SK-N-SH treated with all-trans-retinoic acid at 6 μM for 48 hours (cell line): ENCODE measurements around the gene HEXIM2.
A peak's percentile ranks its signal among the peaks of the same experiment; 100 is the strongest.

Experiments
- ATAC-seq: fragments of 200-7000 bp; cut with Tn5 transposase; 3 replicates; pipeline ENCODE4 v1.9.1; 2020; ENCODE audit warnings: mild to moderate bottlenecking, moderate library complexity
- CSDC2 ChIP-seq: fragments of 250-450 bp; sonication (Bioruptor Pico); IDR thresholded peaks from 2 replicates; pipeline ENCODE4 v1.5.0; 2020; ENCODE audit warnings: mild to moderate bottlenecking, moderate library complexity
- ESRRG ChIP-seq: fragments of 250-450 bp; sonication (Bioruptor Pico); IDR thresholded peaks from 2 replicates; pipeline ENCODE4 v1.6.1; 2021; ENCODE audit warnings: mild to moderate bottlenecking
- PPARA ChIP-seq: fragments of 250-450 bp; sonication (Bioruptor Pico); IDR thresholded peaks from 2 replicates; pipeline ENCODE4 v1.5.0; 2020; ENCODE audit warnings: mild to moderate bottlenecking, borderline replicate concordance
- RARB ChIP-seq: fragments of 250-450 bp; sonication (Bioruptor Pico); IDR thresholded peaks from 2 replicates; pipeline ENCODE4 v1.8.0; 2021; ENCODE audit warnings: mild to moderate bottlenecking, moderate library complexity
- TCF4 ChIP-seq: fragments of 250-450 bp; sonication (Bioruptor Pico); IDR thresholded peaks from 2 replicates; pipeline ENCODE4 v1.8.0; 2021; ENCODE audit warnings: mild to moderate bottlenecking, moderate library complexity, borderline replicate concordance
- TOX ChIP-seq: fragments of 250-450 bp; sonication (Bioruptor Pico); IDR thresholded peaks from 2 replicates; pipeline ENCODE4 v1.8.0; 2021; ENCODE audit warnings: mild to moderate bottlenecking, moderate library complexity, borderline replicate concordance
- ZFP3 ChIP-seq: fragments of 250-450 bp; sonication (Bioruptor Pico); IDR thresholded peaks from 2 replicates; pipeline ENCODE4 v1.5.0; 2020; ENCODE audit warnings: mild to moderate bottlenecking, moderate library complexity
- ZNF565 ChIP-seq: fragments of 450-650 bp; formaldehyde crosslinking; conservative IDR thresholded peaks from 2 replicates; pipeline ENCODE4 v1.5.0; 2020; ENCODE audit warnings: low read depth, mild to moderate bottlenecking, moderate library complexity
- ZNF8 ChIP-seq: fragments of 450-650 bp; formaldehyde crosslinking; IDR thresholded peaks from 2 replicates; pipeline ENCODE4 v1.5.0; 2020; ENCODE audit warnings: mild to moderate bottlenecking, moderate library complexity
- TF ChIP-seq, protein P1 (sequence below): fragments of 250-450 bp; sonication (Bioruptor Pico); IDR thresholded peaks from 2 replicates; pipeline ENCODE4 v1.5.1; 2020; ENCODE audit warnings: low read depth, mild to moderate bottlenecking, moderate library complexity
- TF ChIP-seq, protein P2 (sequence below): fragments of 250-450 bp; sonication (Bioruptor Pico); IDR thresholded peaks from 2 replicates; pipeline ENCODE4 v1.8.0; 2020; ENCODE audit warnings: mild to moderate bottlenecking, moderate library complexity, borderline replicate concordance
- TF ChIP-seq, protein P3 (sequence below): fragments of 250-450 bp; sonication (Bioruptor Pico); IDR thresholded peaks from 2 replicates; pipeline ENCODE4 v1.8.0; 2021; ENCODE audit warnings: low read depth, mild to moderate bottlenecking, moderate library complexity, borderline replicate concordance
- TF ChIP-seq, protein P4 (sequence below): fragments of 250-450 bp; sonication (Bioruptor Pico); IDR thresholded peaks from 2 replicates; pipeline ENCODE4 v1.5.0; 2020; ENCODE audit warnings: mild to moderate bottlenecking, moderate library complexity
- TF ChIP-seq, protein P5 (sequence below): fragments of 250-450 bp; sonication (Bioruptor Pico); IDR thresholded peaks from 2 replicates; pipeline ENCODE4 v1.5.1; 2021; ENCODE audit warnings: mild to moderate bottlenecking, moderate library complexity

Gene HEXIM2

DNA sequence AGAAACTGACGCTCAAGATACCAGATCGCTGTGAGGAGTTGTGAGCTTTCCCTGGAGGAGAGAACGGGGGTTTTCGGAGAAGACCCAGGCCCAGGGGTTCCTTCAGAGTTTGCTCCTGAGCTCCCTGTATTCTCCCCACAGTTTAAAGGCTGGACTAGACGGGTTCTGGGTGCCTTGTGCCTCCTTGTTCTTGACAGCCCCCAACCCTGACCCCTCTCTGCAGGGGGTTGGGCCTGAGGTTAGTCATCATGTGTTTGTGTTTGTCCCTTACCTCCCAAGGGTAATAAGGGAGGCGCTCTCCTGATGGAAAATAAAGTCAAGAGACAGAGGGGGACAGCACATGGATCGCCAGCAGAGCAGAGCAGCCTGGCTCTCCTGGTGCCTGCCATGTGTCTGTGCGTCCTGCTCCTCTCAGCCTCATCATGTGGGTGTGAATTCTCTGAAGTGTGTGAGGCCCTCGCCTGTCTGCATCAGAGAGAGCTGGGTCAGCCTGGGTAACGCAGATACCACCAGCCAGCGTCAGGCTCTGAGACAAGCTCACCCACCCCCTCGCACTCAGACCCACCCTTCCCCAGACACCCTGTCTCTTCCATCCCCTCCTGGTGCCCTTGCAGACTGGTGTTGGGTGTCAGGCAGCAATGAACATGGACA lies 8.7 kb downstream of the HEXIM2 start:
- TF ChIP-seq TOX (CRISPR knock-in tag): no peak
- no peak for TF ChIP-seq PPARA (CRISPR knock-in tag)
- TF ChIP-seq ZFP3 (CRISPR knock-in tag): no peak
- TF ChIP-seq, protein P1, sequence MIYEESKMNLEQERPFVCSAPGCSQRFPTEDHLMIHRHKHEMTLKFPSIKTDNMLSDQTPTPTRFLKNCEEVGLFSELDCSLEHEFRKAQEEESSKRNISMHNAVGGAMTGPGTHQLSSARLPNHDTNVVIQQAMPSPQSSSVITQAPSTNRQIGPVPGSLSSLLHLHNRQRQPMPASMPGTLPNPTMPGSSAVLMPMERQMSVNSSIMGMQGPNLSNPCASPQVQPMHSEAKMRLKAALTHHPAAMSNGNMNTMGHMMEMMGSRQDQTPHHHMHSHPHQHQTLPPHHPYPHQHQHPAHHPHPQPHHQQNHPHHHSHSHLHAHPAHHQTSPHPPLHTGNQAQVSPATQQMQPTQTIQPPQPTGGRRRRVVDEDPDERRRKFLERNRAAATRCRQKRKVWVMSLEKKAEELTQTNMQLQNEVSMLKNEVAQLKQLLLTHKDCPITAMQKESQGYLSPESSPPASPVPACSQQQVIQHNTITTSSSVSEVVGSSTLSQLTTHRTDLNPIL (CRISPR knock-in tag): no peak
- no peak for TF ChIP-seq ZNF565 (CRISPR knock-in tag)
- no peak for TF ChIP-seq ESRRG (CRISPR knock-in tag)
- TF ChIP-seq CSDC2 (CRISPR knock-in tag): no peak
- TF ChIP-seq RARB (CRISPR knock-in tag): no peak
- TF ChIP-seq, protein P2, sequence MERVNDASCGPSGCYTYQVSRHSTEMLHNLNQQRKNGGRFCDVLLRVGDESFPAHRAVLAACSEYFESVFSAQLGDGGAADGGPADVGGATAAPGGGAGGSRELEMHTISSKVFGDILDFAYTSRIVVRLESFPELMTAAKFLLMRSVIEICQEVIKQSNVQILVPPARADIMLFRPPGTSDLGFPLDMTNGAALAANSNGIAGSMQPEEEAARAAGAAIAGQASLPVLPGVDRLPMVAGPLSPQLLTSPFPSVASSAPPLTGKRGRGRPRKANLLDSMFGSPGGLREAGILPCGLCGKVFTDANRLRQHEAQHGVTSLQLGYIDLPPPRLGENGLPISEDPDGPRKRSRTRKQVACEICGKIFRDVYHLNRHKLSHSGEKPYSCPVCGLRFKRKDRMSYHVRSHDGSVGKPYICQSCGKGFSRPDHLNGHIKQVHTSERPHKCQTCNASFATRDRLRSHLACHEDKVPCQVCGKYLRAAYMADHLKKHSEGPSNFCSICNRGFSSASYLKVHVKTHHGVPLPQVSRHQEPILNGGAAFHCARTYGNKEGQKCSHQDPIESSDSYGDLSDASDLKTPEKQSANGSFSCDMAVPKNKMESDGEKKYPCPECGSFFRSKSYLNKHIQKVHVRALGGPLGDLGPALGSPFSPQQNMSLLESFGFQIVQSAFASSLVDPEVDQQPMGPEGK (CRISPR knock-in tag): no peak
- TF ChIP-seq ZNF8 (CRISPR knock-in tag): no peak
- TF ChIP-seq, protein P3, sequence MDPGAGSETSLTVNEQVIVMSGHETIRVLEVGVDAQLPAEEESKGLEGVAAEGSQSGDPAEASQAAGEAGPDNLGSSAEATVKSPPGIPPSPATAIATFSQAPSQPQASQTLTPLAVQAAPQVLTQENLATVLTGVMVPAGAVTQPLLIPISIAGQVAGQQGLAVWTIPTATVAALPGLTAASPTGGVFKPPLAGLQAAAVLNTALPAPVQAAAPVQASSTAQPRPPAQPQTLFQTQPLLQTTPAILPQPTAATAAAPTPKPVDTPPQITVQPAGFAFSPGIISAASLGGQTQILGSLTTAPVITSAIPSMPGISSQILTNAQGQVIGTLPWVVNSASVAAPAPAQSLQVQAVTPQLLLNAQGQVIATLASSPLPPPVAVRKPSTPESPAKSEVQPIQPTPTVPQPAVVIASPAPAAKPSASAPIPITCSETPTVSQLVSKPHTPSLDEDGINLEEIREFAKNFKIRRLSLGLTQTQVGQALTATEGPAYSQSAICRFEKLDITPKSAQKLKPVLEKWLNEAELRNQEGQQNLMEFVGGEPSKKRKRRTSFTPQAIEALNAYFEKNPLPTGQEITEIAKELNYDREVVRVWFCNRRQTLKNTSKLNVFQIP (CRISPR knock-in tag): no peak
- TF ChIP-seq, protein P4, sequence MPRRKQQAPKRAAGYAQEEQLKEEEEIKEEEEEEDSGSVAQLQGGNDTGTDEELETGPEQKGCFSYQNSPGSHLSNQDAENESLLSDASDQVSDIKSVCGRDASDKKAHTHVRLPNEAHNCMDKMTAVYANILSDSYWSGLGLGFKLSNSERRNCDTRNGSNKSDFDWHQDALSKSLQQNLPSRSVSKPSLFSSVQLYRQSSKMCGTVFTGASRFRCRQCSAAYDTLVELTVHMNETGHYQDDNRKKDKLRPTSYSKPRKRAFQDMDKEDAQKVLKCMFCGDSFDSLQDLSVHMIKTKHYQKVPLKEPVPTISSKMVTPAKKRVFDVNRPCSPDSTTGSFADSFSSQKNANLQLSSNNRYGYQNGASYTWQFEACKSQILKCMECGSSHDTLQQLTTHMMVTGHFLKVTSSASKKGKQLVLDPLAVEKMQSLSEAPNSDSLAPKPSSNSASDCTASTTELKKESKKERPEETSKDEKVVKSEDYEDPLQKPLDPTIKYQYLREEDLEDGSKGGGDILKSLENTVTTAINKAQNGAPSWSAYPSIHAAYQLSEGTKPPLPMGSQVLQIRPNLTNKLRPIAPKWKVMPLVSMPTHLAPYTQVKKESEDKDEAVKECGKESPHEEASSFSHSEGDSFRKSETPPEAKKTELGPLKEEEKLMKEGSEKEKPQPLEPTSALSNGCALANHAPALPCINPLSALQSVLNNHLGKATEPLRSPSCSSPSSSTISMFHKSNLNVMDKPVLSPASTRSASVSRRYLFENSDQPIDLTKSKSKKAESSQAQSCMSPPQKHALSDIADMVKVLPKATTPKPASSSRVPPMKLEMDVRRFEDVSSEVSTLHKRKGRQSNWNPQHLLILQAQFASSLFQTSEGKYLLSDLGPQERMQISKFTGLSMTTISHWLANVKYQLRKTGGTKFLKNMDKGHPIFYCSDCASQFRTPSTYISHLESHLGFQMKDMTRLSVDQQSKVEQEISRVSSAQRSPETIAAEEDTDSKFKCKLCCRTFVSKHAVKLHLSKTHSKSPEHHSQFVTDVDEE (CRISPR knock-in tag): no peak
- ATAC-seq: no peak

DNA sequence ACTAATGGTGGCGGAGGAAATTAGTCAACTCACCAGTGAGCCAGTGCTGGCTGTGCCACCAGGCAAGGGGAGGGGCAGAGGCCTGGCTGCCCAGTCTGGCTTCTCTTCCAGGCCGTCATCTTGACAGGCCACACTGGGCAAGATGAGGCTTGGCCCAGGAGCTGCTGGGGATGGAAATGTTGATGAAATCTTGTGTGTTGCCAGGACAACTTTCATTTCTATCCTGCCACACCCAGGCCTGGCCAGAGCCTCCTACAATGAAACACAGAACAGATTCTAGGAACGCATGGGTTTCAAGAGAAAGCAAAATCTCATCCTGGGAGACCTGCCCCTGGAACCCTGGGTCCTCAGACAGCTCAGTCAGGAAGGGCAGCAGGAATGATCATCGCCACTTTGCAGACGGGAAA lies 9.3 kb downstream of the HEXIM2 start:
- no peak for TF ChIP-seq CSDC2 (CRISPR knock-in tag)
- TF ChIP-seq, protein P5, sequence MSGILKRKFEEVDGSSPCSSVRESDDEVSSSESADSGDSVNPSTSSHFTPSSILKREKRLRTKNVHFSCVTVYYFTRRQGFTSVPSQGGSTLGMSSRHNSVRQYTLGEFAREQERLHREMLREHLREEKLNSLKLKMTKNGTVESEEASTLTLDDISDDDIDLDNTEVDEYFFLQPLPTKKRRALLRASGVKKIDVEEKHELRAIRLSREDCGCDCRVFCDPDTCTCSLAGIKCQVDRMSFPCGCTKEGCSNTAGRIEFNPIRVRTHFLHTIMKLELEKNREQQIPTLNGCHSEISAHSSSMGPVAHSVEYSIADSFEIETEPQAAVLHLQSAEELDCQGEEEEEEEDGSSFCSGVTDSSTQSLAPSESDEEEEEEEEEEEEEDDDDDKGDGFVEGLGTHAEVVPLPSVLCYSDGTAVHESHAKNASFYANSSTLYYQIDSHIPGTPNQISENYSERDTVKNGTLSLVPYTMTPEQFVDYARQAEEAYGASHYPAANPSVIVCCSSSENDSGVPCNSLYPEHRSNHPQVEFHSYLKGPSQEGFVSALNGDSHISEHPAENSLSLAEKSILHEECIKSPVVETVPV (CRISPR knock-in tag): no peak
- TF ChIP-seq PPARA (CRISPR knock-in tag): no peak
- no peak for TF ChIP-seq ZNF565 (CRISPR knock-in tag)
- no peak for TF ChIP-seq ZNF8 (CRISPR knock-in tag)
- TF ChIP-seq TCF4 (CRISPR knock-in tag): no peak
- TF ChIP-seq, protein P4 (CRISPR knock-in tag): no peak
- TF ChIP-seq, protein P3 (CRISPR knock-in tag): no peak
- TF ChIP-seq, all 23 proteins: peak for 0
- ATAC-seq: peak; percentile 72
